22Rv1 (cell line): ENCODE data around the gene HTR2C.

Experiments
- ZFX ChIP-seq: fragments of 450-650 bp; IDR thresholded peaks from 2 replicates; pipeline ENCODE4 v1.6.1; 2017; ENCODE audit warnings: antibody characterized with exemption, borderline replicate concordance
- TF ChIP-seq, protein P1 (sequence below): fragments of 450-650 bp; IDR thresholded peaks from 2 replicates; pipeline ENCODE4 v1.5.1; 2017; ENCODE audit warnings: mild to moderate bottlenecking

DNA sequence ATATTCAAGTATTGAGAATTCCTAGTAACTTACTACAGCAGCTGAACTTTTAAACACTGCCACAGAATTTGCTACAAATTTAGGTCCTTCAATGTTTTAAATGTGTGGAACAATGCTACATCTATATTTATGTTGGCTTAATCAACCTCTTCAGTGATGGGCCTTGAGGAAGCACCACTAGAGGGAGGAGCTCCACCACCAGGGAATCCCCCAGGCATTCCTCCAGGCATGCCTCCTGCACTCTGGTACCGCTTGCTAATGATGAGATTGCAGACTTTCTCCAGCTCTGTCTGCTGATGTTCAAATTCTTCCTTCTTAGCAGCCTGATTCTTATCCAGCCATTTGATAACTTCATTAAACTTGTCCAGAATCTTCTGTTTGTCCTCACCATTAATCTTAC is 190.8 kb downstream of the HTR2C start:
- TF ChIP-seq, protein P1, sequence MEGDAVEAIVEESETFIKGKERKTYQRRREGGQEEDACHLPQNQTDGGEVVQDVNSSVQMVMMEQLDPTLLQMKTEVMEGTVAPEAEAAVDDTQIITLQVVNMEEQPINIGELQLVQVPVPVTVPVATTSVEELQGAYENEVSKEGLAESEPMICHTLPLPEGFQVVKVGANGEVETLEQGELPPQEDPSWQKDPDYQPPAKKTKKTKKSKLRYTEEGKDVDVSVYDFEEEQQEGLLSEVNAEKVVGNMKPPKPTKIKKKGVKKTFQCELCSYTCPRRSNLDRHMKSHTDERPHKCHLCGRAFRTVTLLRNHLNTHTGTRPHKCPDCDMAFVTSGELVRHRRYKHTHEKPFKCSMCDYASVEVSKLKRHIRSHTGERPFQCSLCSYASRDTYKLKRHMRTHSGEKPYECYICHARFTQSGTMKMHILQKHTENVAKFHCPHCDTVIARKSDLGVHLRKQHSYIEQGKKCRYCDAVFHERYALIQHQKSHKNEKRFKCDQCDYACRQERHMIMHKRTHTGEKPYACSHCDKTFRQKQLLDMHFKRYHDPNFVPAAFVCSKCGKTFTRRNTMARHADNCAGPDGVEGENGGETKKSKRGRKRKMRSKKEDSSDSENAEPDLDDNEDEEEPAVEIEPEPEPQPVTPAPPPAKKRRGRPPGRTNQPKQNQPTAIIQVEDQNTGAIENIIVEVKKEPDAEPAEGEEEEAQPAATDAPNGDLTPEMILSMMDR: no peak
- TF ChIP-seq ZFX: no peak
